Heart left ventricle (tissue), 16 donors: ENCODE measurements around the gene C12orf60. TPM values are rescaled to one million over a fixed set of nuclear protein-coding genes. Genes with fewer than 3 reads are reported as not detected.
"Not testable (repeated sequence)": the region's sequence is repeated elsewhere in the genome, so short reads cannot be mapped to it uniquely, and the experiment has no call there.

Source experiments
- ATAC-seq, 4 donors: fragments of 200-7000 bp; cut with Tn5 transposase; one replicate each; pipeline ENCODE4 v1.9.1; 2020 to 2022; ENCODE audit warnings: moderate library complexity in 4 of 4, mild to moderate bottlenecking in 3 of 4, moderate number of reproducible peaks in 1 of 4
- DNase-seq, 5 donors: peaks; one replicate each; pipeline ENCODE4 v3.0.0-alpha.2; 2020
- H3K27ac ChIP-seq, 12 donors: fragments of 200-600 bp; sonication (generic) in 4 of 12; one replicate each; pipeline versions ENCODE4 v1.5.0 to v1.8.0; 2016 to 2022; ENCODE audit warnings: mild to moderate bottlenecking in 2 of 12
- H3K27me3 ChIP-seq, 9 donors: fragments of 200-600 bp; sonication (generic) in 2 of 9; one replicate each; pipeline versions ENCODE4 v1.5.1 to v1.8.0; 2016 to 2022; ENCODE audit warnings: mild to moderate bottlenecking in 3 of 9
- H3K36me3 ChIP-seq, 9 donors: fragments of 200-600 bp; sonication (generic) in 2 of 9; one replicate each; pipeline versions ENCODE4 v1.5.0 to v1.8.0; 2018 to 2022; ENCODE audit warnings: mild to moderate bottlenecking in 2 of 9
- H3K4me1 ChIP-seq, 12 donors: fragments of 200-600 bp; sonication (generic) in 4 of 12; one replicate each; pipeline versions ENCODE4 v1.5.0 to v1.8.0; 2016 to 2022; ENCODE audit warnings: mild to moderate bottlenecking in 3 of 12
- H3K4me3 ChIP-seq, 12 donors: fragments of 200-600 bp; sonication (generic) in 4 of 12; one replicate each; pipeline versions ENCODE4 v1.5.0 to v1.8.0; 2017 to 2022; ENCODE audit warnings: mild to moderate bottlenecking in 9 of 12, moderate library complexity in 4 of 12
- H3K9me3 ChIP-seq, 12 donors: fragments of 200-600 bp; sonication (generic) in 4 of 12; one replicate each; pipeline versions ENCODE4 v1.5.0 to v1.8.0; 2016 to 2022; ENCODE audit warnings: mild to moderate bottlenecking in 1 of 12
- CTCF ChIP-seq, 12 donors: fragments of 200-600 bp; sonication (generic) in 4 of 12; IDR thresholded peaks; one replicate each; pipeline versions ENCODE4 v1.5.0 to v1.8.0; 2018 to 2022; ENCODE audit warnings: antibody characterized with exemption in 12 of 12, mild to moderate bottlenecking in 5 of 12
- POLR2A ChIP-seq, 2 donors: fragments of 450-650 bp; IDR thresholded peaks; one replicate each; pipeline ENCODE4 v1.6.1; 2017; ENCODE audit warnings: antibody characterized with exemption in 2 of 2, mild to moderate bottlenecking in 2 of 2, moderate library complexity in 2 of 2
- WGBS, 4 donors: extraction: QIAGEN DNeasy Blood & Tissue Kit in 2 of 4; methylation state at CpG; one replicate each; pipeline versions ENCODE4 v1.1.5 to v1.1.7; 2013 to 2018; 5-methylcytosine and 5-hydroxymethylcytosine counted together
- intact Hi-C, 10 donors: fragments of 100-400 bp; cut with DNase I; formaldehyde crosslinking; loops; one replicate each; pipeline versions ENCODE4 v1.11.1 to v1.14.2; 2022
- polyA plus RNA-seq, 2 donors: library from polyadenylated mRNA; stranded (reverse); fragments of 200-250 nt; gene quantifications; one replicate each; pipeline ENCODE4 v1.2.3, GENCODE V29; 2013
- total RNA-seq, 9 donors: library from RNA; depleted of rRNA in 2 of 9; stranded (reverse); fragments of >200 nt in 2 of 9; fragmentation: NEBNext Ultra II Directional in 3 of 9; extraction: Animal tissue kit (Norgen Biotek cat#: 25700) in 3 of 9; gene quantifications; one replicate each; pipeline versions ENCODE4 v1.1.0 to v1.2.4, GENCODE V29; 2016 to 2023
- donor health status: ischemic (EF 13 %, LVEDD 7.1; RV severe dilation, severe dysfunction).
- donor health status: healthy with polysubstance abuse.
- donor health status: DM: no; HTN: yes; CAD: no.
- donor health status: DM: no; HTN: no; CAD: no.
- donor health status: ischemic (EF 25% LVEDD 6.9; RV normal size, moderate dysfunction).
- donor health status: ischemic (EF 25% LVEDD 5.7; RV mildly dilated, moderate dysfunction).
- donor health status: healthy.
- donor health status: DM: yes; HTN: yes; CAD: no.
- donor health status: ischemic (EF 35%, LVEDD 5.7; RV mildly dilated, moderate dysfunction).
- donor health status: nonischemic (EF 11% LVEDD 7.7; RV severe dilation, severe dysfunction).
- donor health status: DM: yes; HTN: yes; CAD: no.
- donor health status: PGD.
- donor health status: ischemic (EF 29% LVEDD 5.4; RV normal size, mild dysfunction).
- donor health status: nonischemic (EF 23%, LVEDD 6.1; RV moderate dilation, normal function).

C12orf60 gene
- total and polyA plus RNA-seq, 11 donors, result 2.0 to 5.3 (median 3.4) TPM

DNA sequence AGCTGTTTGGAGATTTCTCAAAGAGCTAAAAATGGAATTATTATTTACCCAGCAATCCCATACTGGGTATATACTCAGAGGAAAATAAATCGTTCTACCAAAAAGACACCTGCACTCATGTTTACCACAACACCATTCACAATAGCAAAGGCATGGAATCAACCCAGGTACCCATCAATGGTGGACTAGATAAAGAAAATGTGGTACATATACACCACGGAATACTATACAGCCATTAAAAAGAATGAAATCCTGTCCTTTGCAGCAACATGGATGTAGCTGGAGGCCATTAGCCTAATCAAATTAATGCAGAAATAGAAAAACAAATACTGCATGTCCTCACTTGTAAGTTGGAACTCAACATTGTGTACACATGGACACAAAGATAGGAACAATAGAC is 38.1 kb upstream of the C12orf60 start:
- Histone ChIP-seq H3K9me3 (peaks cover 0 to 21% (median 0%) of the 10 kb centered on the region in 12 donors), H3K36me3 (peaks cover 0 to 10% (median 0%) of the 10 kb centered on the region in 9 donors), H3K27me3 (no peaks in the 10 kb centered on the region), H3K27ac (no peak overlapping the region), H3K4me1 (peaks cover 0 to 19% (median 4%) of the 10 kb centered on the region in 12 donors), H3K4me3 (no peak overlapping the region)
- TF ChIP-seq CTCF (IDR thresholded peaks at IDR 0.05) (no peak), POLR2A (IDR thresholded peaks at IDR 0.05) (no peak)
- ATAC-seq (no peak), DNase-seq (no peak)
- WGBS, 4 donors, result 94 to 98% (median 97%) methylated on average over 2 of the region's 2 CpGs
- intact Hi-C loops, result no loop called here

GRCh38 chr12:14766020-14766419 is 37.5 kb upstream of the C12orf60 start:
- ATAC-seq, intact Hi-C loops: not testable (repeated sequence)

DNA sequence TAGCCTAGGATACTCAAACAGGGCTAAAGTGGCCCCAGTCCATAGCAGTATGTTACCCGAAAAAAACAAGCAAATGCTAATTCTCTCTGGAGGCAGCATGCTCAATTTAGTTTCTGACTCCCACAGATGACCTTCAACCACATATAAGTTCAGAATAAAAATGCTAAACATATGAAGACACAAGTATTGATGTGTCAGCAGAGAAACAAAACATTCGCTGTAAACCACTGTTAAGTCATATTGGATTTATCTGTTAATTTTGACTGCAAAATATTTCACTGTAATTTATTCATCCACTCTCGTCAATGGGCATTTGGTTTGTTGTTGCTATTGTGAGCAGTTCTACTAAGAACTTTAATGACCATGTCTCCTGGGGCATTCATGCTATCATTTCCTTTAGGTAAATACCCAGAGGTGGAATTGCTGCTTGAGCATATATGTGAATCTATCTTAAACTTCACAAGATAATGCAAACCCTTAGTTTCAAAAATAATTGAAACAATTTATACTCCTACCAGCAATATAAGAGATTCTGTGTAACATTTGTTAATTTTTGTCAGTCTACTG is 36.7 kb upstream of the C12orf60 start:
- WGBS, 4 donors, result 89 to 96% (median 92%) methylated on average over 3 of the region's 3 CpGs
- TF ChIP-seq CTCF (IDR thresholded peaks at IDR 0.05), result no peak
- TF ChIP-seq POLR2A (IDR thresholded peaks at IDR 0.05), result no peak
- H3K27ac ChIP-seq, result no peak overlapping the region
- peaks cover 0 to 21% (median 7%) of the 10 kb centered on the region in 12 donors for H3K4me1 ChIP-seq
- peaks cover 0 to 10% (median 0%) of the 10 kb centered on the region in 9 donors for H3K36me3 ChIP-seq
- H3K9me3 ChIP-seq, result peaks cover 0 to 21% (median 0%) of the 10 kb centered on the region in 12 donors
- H3K4me3 ChIP-seq, result no peak overlapping the region
- DNase-seq (no peak), ATAC-seq (no peak)
- intact Hi-C loops, result no loop called here
- H3K27me3 ChIP-seq, result no peaks in the 10 kb centered on the region

More at GRCh38 chr12:14766020-14766419, 37.5 kb upstream of the C12orf60 start:
- H3K4me1 ChIP-seq, result peaks cover 0 to 19% (median 4%) of the 10 kb centered on the region in 12 donors
- not testable (repeated sequence) for H3K4me3 ChIP-seq, H3K27ac ChIP-seq, DNase-seq, H3K27me3 ChIP-seq
- WGBS, 4 donors, result 95 to 98% (median 97%) methylated on average over 3 of the region's 3 CpGs
- H3K9me3 ChIP-seq, result peaks cover 0 to 21% (median 0%) of the 10 kb centered on the region in 12 donors
- peaks cover 0 to 10% (median 0%) of the 10 kb centered on the region in 9 donors for H3K36me3 ChIP-seq

GRCh38 chr12:14767617-14768016 is 35.9 kb upstream of the C12orf60 start:
- Histone ChIP-seq H3K4me3 (no peak overlapping the region), H3K9me3 (peaks cover 0 to 21% (median 0%) of the 10 kb centered on the region in 12 donors), H3K4me1 (peaks cover 0 to 25% (median 9%) of the 10 kb centered on the region in 12 donors), H3K36me3 (peaks cover 0 to 10% (median 0%) of the 10 kb centered on the region in 9 donors), H3K27me3 (no peaks in the 10 kb centered on the region), H3K27ac (no peak overlapping the region)
- TF ChIP-seq CTCF (IDR thresholded peaks at IDR 0.05) (no peak), POLR2A (IDR thresholded peaks at IDR 0.05) (no peak)
- ATAC-seq (no peak), DNase-seq (no peak)
- 85 to 91% (median 86%) methylated on average over 1 of the region's 1 CpG for WGBS, 4 donors
- intact Hi-C loops, result no loop called here
